HG03439 (cell line): ENCODE measurements around the gene IAH1.

Experiments used
- ATAC-seq: cut with Tn5 transposase; IDR thresholded peaks from one replicate; pipeline ENCODE4 v1.9.1; 2021; ENCODE audit warnings: mild to moderate bottlenecking, moderate library complexity; ENCODE audit not compliant: unreplicated experiment

The IAH1 gene

GRCh38 chr2:9474361-9475057 is at the start of gene IAH1:
Gene IAH1, plus strand, starts transcription at chr2:9474551. Its CDS starts 16 bp downstream, at chr2:9474567.
- peak; percentile 77 for ATAC-seq

- no peak for ATAC-seq
Measured at GRCh38 chr2:9428965-9429577, 45.3 kb upstream of the IAH1 start.

GRCh38 chr2:9430316-9431293 is 43.7 kb upstream of the IAH1 start:
- no peak for ATAC-seq

- no peak for ATAC-seq
Measured at GRCh38 chr2:9434489-9434888, 39.9 kb upstream of the IAH1 start.

- no peak for ATAC-seq
Measured at GRCh38 chr2:9439536-9439935, 34.8 kb upstream of the IAH1 start.

GRCh38 chr2:9440058-9440727 is 34.2 kb upstream of the IAH1 start:
- no peak for ATAC-seq

GRCh38 chr2:9441556-9441955 is 32.8 kb upstream of the IAH1 start:
- ATAC-seq = no peak

- ATAC-seq = no peak
Measured at GRCh38 chr2:9443526-9443925, 30.8 kb upstream of the IAH1 start.

GRCh38 chr2:9445089-9445488 is 29.3 kb upstream of the IAH1 start:
- ATAC-seq = no peak

GRCh38 chr2:9451231-9451630 is 23.1 kb upstream of the IAH1 start:
- ATAC-seq = no peak

- ATAC-seq = no peak
Measured at GRCh38 chr2:9460441-9461017, 13.8 kb upstream of the IAH1 start.

GRCh38 chr2:9461079-9461478 is 13.3 kb upstream of the IAH1 start:
- no peak for ATAC-seq

GRCh38 chr2:9462313-9462712 is 12.0 kb upstream of the IAH1 start:
- ATAC-seq = no peak

- no peak for ATAC-seq
Measured at GRCh38 chr2:9462886-9463697, 11.3 kb upstream of the IAH1 start.

GRCh38 chr2:9463698-9464034 is 10.7 kb upstream of the IAH1 start:
- ATAC-seq = no peak

GRCh38 chr2:9465170-9465569 is 9.2 kb upstream of the IAH1 start:
- ATAC-seq = no peak

GRCh38 chr2:9466147-9466683 is 8.1 kb upstream of the IAH1 start:
- ATAC-seq = no peak

- no peak for ATAC-seq
Measured at GRCh38 chr2:9467687-9468086, 6.7 kb upstream of the IAH1 start.

GRCh38 chr2:9471206-9471605 is 3.1 kb upstream of the IAH1 start:
- no peak for ATAC-seq

GRCh38 chr2:9472511-9472910 is 1.8 kb upstream of the IAH1 start:
- no peak for ATAC-seq
